Stimulated activated CD8-positive, alpha-beta memory T cell treated with anti-CD3 and anti-CD28 coated beads, Interleukin-12 subunit alpha, Interleukin-12 subunit beta, amount 100 ng/mL, for 24 hours (primary cell): ENCODE results near the gene PGRMC2.

Experiments used
- DNase-seq: peaks from one replicate; pipeline ENCODE4 v3.0.0-alpha.2; 2020; ENCODE audit errors: extremely low read depth

PGRMC2 gene, protein sequence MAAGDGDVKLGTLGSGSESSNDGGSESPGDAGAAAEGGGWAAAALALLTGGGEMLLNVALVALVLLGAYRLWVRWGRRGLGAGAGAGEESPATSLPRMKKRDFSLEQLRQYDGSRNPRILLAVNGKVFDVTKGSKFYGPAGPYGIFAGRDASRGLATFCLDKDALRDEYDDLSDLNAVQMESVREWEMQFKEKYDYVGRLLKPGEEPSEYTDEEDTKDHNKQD

DNA sequence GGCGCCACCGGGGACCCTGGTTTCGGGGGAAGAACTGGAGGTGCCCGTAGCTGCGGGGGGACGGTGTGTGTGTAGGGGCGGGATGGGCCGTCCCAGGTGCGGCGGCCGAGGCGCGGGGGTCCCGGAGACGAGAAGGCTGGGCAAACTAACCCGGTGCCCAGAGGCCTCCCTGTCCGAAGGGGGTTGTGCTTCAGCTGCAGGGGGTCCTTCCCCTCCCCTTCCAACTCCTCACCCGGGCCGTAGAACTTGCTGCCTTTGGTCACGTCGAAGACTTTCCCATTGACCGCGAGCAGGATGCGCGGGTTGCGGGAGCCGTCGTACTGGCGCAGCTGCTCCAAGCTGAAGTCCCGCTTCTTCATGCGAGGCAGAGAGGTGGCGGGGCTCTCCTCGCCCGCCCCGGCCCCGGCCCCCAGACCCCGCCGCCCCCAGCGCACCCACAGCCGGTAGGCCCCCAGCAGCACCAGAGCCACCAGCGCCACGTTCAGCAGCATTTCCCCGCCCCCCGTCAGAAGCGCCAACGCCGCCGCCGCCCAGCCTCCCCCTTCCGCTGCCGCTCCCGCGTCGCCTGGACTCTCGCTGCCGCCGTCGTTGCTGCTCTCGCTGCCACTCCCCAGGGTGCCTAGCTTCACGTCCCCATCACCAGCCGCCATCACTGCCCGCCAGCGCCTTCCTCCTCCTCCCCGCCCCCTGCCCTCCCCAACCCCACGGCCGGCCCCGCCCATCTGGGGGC is at the start of gene PGRMC2:
PGRMC2 (minus strand) TSS at position 673 of the 730 bp plus-strand sequence; CDS start at position 650, 23 bp downstream.
- no peak for DNase-seq

DNA sequence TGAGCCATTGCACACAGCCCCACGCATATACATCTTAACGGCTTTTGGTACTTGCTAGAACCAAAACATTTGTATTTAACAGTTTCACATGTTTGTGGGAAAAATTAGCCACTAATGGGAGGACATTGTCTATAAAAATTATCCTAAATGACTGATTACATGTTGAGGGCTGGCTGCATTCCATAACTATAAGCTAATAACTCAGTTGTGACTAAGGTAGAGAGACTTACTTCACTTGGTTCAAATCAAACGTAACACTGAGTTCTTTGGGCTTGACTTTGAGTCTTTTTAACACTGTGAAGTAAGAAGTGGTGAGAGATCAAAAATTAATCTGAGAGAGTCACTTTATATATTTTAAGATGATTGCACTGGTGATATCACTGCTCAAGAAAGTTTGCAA is 47.9 kb upstream of the PGRMC2 start:
- DNase-seq = no peak

DNA sequence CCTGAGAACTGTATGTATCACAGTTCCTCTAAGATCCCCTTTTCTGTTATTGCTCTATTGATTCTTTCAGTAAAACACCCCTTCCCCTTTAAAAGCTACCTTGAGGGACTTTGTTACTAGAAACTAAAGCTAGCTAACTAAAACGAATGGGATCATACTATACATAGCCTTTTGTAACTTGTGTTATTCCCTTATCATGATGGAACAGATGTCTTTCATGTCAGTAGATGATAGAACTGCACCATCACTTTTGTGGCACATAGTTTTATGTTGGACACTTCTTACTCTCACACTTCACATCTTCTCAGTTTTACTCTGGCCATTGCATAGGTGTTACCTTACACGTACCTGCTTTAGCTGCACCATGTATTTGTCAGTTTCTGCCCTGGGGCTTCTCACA is 46.6 kb upstream of the PGRMC2 start:
- DNase-seq = no peak

DNA sequence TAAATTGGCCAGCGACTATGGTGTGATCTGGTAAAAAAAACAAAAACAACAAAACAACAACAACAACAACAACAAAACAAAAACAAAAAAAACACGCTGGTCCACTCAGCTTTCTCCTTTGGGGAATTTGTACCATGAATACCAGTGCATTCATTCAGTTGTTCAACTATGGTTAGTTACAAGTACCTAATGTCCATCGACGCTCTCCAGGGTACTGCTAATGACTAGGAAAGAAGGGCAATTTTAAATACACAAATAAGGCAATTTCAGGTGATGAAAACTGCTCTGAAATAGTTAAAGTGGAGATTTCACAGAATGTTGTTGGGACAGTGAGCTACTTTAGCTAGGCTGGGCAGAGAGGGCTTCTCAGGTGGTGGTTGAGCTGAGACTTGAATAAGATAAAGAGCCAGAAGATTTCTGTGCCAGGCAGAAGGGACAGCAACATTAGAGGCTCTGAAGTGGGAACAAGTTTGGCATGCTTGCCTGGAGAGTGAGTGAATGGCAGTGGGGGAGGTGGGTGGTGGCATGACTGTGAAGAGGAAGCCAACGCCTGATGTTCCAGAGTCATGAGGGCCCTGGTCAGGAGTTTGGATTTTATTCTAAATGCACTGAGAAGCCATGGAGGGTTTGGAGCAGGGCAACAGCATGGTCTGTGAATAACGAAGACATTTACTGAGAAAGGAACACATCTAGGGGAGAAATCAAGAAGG is 45.9 kb upstream of the PGRMC2 start:
- DNase-seq = no peak

DNA sequence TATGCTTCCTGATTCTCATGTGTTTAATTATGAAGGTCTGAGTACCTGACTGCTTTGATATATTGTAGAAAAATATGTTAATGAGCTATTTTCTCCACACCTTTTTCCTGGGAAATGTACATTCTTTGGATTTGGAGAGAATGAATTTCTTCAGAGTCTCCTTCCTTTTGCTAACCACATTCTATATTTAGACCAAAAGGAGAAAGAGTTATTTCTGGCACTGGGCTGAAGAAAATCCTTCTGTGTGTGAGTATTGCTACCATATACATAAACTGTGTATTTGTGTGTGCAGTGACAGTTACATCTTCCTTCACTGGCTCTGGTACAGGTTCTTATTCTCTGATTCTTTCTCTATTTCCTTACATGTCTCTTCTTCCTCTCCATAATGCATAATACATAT is 44.5 kb upstream of the PGRMC2 start:
- DNase-seq = no peak

DNA sequence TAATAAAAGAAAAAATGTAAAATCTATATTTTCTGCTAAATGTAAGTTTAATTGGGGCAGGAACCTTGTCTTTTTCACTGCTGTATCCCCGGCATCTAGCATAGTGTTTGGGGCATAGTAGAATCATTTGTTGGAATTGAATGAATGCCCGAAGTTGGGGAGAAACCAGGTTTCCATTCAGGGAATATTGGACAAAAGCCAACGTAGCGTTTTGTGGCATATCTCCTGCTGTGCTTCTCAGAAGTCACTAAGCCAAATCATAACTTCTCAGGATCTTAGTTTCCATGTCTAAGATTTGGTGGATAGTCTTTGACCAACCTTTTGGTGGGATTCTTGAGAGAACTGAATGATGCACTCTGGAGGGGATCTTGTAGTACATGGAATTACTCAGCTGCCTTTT is 42.0 kb upstream of the PGRMC2 start:
- DNase-seq = no peak

DNA sequence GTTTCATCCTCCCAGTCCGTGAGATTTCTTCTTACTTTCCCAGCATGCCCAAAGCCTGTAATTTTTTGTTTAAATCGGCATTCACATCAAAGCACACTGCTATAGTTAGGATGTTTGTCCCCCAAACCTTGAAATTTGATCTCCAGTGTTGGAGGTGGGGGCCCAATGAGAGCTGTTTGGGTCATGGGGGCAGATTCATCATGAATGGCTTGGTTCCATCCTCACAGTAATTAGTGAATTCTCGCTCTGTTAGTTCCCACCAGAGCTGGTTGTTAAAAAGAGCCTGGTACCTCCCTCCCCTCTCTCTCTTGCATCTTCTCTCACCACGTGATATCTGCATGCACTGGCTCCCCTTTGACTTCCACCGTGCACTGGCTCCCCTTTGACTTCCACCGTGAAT is 40.5 kb upstream of the PGRMC2 start:
- no peak for DNase-seq

DNA sequence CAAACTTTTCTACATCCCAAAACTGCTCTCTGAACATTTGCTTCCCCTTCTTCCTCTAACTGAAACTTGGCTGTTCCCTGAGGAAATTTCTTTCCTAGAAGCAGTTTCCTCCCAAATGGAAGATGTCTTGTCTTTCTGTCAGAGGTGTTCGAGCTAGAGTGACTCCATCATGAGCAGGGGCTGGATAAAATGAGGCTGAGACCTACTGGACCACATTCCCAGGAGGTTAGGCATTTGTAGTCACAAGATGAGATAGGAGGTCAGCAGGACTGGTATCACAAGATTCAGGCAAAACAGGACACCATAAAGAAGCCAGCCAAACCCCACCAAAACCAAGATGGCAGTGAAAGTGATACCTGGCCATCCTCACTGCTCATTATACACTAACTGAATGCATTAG is 35.8 kb upstream of the PGRMC2 start:
- DNase-seq = no peak

DNA sequence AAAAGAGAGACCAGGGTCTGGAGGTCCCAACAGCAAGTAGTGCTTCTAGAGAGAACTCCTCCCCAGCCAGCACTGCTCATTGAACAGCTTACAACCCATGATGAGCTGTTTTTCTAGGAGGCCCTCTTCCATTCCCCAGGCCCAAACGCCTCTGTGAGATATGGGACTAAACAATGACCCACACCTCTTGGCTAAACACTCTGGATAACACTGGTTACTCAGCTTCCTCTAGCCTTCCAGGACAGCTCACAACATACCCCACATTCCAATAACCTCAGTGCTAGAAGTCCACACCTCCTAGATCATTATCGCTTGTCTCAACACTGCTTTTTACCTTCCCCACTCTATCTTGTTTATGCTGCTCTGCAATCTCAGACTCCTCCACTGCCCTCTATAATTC is 35.4 kb upstream of the PGRMC2 start:
- DNase-seq = no peak

DNA sequence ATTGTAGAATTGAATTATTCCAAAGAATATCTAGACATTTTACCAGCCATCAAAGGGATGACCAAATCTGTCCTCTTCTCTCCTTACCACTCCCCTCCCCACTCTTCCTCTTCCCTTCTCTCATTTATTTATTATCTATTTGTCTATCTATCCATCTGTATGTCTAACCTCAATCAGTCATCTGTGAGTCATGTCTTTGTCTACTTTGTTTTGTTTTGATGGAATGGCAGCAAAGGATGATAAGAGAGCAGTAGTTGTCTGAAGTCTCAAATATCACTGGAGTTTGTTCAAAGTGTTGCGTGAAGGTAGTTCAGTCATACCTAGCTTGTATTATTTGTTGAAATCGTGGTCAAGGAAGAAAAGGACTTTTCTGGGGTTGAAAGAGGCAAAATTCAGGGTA is 34.7 kb upstream of the PGRMC2 start:
- no peak for DNase-seq

DNA sequence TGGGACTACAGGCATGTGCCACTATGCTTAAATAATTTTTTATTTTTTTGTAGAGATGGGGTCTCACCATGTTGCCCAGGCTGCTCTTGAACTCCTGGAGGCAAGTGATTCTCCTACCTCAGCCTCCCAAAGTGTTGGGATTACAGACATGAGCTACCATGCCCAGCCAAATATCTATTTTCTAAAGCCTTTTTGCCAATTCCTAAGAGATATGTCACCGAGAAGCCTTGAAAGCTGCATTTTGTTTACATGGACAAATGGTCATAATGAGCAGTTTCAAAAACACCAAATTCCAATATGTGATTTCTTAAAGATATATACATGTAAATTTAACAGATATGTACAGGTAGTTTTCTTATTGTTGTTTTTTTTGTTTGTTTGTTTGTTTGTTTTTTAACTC is 33.0 kb upstream of the PGRMC2 start:
- no peak for DNase-seq

DNA sequence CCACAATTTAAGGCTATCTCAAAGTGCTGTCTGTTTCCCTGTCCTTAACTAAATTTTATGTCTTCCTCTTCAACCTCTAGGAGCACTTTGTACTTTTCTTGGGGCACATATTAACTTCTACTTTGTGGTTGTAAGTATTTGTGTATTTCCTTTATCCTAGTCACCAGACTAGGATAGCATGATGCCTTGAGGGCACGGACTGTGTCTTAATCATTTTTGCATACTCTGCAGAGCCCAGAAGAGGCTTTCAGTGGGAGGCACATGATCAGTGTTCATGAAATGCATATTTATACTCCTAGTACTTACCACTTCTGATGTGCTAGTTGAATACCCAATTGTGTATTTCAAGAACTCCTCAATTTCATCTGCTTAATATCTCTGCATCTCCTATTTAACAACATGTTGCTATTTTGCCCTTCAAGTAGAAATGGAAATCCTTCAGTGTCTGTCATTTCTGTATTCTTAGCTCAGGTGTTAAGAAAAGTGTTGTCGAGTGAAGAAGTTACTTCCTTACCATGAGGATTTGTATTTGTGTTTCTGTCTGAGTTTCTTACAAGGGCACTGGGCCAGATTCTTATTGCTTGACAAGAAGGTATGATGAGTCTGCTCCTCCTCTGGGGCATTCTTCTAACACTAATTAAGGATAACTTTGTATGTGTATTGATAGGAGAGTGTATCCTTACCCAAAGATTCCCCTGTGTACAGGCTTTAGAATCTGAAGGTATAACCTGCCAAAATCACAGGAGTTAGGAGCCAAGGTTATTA is 28.3 kb upstream of the PGRMC2 start:
- DNase-seq = no peak

DNA sequence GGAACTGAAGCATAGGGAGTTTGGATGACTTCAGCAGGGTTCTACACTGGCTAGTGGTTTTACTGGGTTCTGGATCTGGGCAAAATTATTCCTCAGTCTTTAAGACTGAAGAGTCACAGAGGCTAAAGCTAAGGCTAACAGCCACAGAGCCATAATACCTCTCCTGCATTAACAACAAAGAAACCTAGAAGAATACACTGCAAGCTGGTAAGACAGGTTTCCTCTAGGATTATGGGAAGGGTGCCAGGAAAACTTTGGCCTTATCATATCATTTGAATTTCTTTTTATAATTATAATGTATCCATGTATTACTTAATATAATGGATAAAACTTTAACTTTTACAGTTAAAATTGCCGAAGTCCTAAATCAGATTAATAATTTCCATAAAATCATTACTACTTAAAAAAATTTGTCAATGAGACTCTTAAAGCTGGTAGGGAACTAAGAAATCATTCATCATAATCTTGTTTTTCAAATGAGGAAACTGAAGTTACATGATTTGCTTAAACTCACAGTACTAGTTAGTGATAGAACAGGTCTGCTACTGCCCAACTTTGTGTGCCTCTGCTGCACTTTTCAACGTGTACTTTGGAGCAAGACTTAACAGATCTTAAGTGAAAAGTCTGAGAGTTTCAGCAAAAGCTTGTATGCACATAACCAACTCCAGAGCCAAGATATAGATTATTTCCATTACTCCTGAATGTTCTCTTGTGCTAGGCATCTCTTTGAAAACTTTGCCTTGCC is 24.2 kb upstream of the PGRMC2 start:
- DNase-seq = no peak

DNA sequence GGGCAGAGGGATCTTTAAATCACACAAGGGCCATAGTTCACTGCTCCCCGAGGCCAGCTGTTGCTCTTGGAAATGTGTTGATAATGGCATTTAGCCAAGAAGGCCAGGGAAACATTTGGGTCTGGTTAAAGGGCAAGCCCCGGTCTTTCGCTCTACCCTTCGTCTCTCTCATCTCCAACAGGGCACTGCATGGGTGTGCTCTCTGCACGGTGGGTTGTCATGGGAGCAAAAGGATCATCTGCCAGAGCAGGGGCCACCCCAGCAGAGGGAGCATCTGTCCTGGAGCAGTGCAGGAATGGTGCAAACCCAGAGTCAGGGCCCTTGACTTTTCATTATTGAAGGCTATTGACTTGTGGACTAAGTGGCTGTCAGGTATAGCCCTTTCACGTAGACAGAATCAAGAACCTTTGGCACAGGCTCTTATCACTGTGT is 22.7 kb upstream of the PGRMC2 start:
- no peak for DNase-seq

DNA sequence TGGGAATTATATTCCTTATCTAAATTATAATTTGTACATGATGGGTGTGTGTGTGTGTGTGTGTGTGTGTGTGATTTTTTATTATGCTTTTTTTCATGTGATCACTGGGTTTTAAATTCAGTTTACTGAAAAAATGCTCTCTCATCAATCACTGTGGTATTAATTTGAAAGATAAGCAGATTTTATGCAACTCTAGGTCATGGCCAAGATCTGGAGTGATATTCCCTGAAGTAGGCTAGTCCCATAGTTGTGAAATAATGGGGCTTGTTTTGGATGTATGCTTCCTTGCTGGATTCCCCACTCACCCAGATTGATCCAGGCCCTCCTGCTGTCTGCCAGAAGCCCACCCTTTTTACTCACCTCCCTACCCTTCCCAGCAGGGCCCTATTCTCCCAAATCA is 22.0 kb upstream of the PGRMC2 start:
- no peak for DNase-seq

DNA sequence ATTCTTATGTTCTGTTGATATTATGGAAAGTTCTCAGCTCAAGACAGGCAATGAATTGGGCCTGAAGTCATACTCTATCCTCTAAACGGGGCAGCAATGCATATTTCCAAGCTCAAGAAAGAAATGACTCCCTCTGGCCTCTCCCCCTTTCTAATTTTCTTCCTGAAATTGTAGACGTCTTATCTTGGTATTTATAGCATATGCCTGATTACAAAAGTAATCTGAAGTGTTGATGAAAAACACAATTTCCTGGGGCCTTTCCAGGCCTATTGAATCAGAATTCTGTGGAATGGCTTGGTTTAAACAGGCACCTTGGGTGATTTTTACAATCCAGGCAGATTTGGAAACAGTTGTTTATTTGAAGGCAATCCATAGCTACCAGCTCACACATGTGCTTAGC is 21.4 kb upstream of the PGRMC2 start:
- no peak for DNase-seq

DNA sequence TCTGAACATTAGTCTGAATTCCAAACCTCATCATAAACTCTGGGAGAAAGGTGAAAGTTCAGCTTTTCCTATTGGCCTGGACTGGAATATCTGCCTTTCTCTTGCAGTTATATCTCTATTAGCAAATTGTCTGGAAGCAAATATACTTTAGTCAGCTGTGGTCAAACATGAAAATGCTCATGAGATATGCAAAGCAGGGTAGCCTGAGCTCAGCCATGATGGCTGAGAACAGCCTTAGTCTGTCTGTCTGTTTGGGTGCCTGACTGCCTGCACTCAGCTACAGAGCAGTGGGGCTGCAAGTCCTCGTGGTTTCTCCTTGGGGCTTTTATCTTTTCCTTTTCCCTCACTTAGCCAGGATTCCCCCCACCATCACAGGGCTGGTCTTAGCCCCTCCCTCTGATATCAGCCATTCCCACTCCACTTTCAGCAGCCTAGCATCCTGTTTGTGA is 19.5 kb upstream of the PGRMC2 start:
- no peak for DNase-seq

DNA sequence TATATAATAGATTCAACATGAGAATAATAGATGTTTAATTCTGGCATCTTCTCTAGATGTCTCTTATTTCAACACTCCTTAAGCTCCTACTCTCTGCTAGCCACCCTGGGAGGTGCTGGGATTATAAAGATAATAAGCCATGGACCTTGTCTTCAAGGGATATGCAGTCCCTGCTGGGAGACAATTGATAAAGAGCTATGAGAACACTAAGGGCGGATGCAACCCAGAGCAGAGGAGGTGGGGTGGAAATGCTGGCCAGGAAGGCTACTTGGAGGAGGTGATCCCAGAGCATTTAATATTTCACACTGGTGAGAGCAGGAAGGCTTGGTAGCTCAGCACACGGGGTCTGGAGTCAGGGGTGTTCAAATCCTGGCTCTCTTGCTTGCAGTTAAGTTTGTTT is 18.3 kb upstream of the PGRMC2 start:
- no peak for DNase-seq

DNA sequence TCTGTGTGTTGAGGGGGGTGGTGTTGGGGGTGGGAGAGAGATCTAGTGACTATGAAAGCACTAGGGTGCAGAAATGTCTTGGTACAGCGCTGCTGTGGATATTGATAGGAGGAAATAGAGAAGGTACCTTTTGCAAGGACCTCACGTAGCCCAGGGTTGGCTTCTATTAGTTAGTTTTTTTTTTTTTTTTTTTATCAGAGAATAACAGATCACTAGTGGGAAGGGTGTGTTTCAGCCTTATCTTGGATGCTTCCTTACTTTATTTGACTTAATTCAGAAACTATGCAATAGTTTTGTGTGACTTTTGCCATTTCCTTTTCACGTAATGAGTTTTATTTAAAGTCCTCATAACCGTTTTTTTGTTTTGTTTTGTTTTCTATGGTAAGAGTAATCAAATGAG is 16.4 kb upstream of the PGRMC2 start:
- no peak for DNase-seq

DNA sequence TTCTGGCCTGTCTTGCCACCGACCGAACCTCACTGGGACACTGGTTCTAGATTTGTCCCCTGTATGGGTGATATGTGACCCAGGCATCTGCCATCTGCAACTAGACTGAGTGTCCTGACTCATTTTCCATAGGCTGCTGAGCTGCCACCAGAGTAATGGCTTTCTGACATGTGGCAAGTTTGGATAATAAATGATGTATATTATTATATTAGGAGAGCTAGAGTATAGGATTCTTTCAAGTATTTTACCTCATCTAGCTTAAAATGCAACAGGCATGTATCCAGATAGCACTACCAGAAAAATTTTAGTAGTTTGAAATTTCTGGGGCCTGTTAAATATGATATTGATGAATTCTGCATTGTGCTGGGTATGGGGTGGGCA is 15.8 kb upstream of the PGRMC2 start:
- DNase-seq = no peak

DNA sequence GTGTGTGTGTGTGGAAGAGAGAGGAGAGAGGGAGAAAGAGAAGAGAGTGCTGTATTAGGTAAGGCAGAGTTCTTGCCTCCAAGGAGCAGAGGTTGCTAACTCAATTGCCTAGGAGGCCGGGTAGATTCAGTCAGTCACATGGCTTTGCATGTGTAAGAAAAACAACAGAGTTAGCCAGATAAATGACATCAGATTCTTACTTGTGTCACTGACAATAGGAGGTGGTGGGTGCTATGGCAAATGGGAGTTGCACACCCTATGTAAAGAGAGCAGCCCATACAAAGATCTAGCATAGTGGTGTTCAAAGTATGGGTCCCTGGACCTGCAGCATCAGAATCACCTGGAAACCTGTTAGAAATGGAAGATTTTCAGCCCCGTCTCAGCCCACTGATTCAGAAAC is 14.4 kb upstream of the PGRMC2 start:
- DNase-seq = no peak

DNA sequence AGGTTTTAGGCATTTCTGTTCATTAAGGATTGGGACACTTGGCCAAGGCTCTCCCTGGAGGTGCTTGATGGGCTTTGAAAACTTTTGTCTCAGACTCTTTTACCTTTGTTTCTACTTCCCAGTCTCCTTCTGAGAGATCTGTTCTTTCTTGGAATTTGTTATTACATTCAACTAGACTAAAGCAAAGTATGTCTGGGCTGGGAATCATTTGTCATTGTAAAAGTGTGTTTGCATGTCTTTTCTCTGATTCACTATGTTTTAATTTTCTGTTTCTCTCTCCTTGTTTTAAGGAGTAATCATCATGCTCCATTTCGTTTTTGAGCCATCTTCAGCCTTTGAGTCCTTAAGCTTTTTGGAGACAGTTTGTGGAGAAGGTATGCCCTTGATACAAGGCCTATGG is 12.2 kb upstream of the PGRMC2 start:
- no peak for DNase-seq
